ENCODE data around the gene BAX. TPM values are rescaled to one million over a fixed set of nuclear protein-coding genes. Genes with fewer than 3 reads are reported as not detected.

Gene BAX
- total and polyA plus RNA-seq, 9 of the 15 experiments (the other 6 are each of a cell fraction or from before 2014, with no cell fraction given) = 3.2 to 95.4 (median 44.5) TPM

GRCh38 chr19:48964205-48965039 is 9.7 kb downstream of the BAX start (continued):
- no peak for TF ChIP-seq ZNF512 (tag; IDR thresholded peaks at IDR 0.05)
- TF ChIP-seq KLF6 (CRISPR knock-in tag; IDR thresholded peaks at IDR 0.05; ENCODE audit: borderline replicate concordance) = no peak
- TF ChIP-seq ZBTB26 (CRISPR knock-in tag; IDR thresholded peaks at IDR 0.05) = no peak
- no peak for TF ChIP-seq KLF1 (tag; IDR thresholded peaks at IDR 0.05)
- TF ChIP-seq ZNF280A (IDR thresholded peaks at IDR 0.05; ENCODE audit: low read depth, partially characterized antibody) = no peak
- no peak for TF ChIP-seq HBP1 (CRISPR knock-in tag; IDR thresholded peaks at IDR 0.05)
- no peak for TF ChIP-seq ZNF586 (CRISPR knock-in tag; conservative IDR thresholded peaks at IDR 0.05)
- TF ChIP-seq CREB1 (IDR thresholded peaks at IDR 0.05) = 0 out of 2 replicates have a peak, but pooled peaks have one; percentile 19
- 0 out of 2 replicates have a peak, but pooled peaks have one; percentile 6 for TF ChIP-seq CREB1 (CRISPR knock-in tag; IDR thresholded peaks at IDR 0.05)
- TF ChIP-seq ZNF436 (CRISPR knock-in tag; IDR thresholded peaks at IDR 0.05) = no peak
- no peak for TF ChIP-seq NCOA4 (IDR thresholded peaks at IDR 0.05; ENCODE audit: partially characterized antibody)
- TF ChIP-seq MAFF (IDR thresholded peaks at IDR 0.05; ENCODE audit: low read length) = no peak; the same call in 1 of the 2 replicates
- 0 out of 2 replicates have a peak, but pooled peaks have one; percentile 24 for TF ChIP-seq ZNF766 (CRISPR knock-in tag; conservative IDR thresholded peaks at IDR 0.05)
- no peak for TF ChIP-seq SAFB2 (IDR thresholded peaks at IDR 0.05; ENCODE audit: borderline replicate concordance, low read depth, low read length, severe bottlenecking)
- TF ChIP-seq ZNF79 (CRISPR knock-in tag; IDR thresholded peaks at IDR 0.05; ENCODE audit: low read depth) = no peak
- 0 out of 2 replicates have a peak, but pooled peaks have one; percentile 67 for TF ChIP-seq DNMT1 (IDR thresholded peaks at IDR 0.05)
- no peak for TF ChIP-seq XRCC5 (IDR thresholded peaks at IDR 0.05; ENCODE audit: low read depth, low read length)
- no peak for TF ChIP-seq SNIP1 (IDR thresholded peaks at IDR 0.05; ENCODE audit: low read depth)
